COLO829 (cell line): ENCODE results near the gene TYMP.

Source experiments
- DNase-seq: peaks from one replicate; pipeline ENCODE4 v3.0.0; 2012; ENCODE audit warnings: low spot score

Gene TYMP

GRCh38 chr22:50483977-50484853 is 45.6 kb downstream of the TYMP start:
- no peak for DNase-seq

DNA sequence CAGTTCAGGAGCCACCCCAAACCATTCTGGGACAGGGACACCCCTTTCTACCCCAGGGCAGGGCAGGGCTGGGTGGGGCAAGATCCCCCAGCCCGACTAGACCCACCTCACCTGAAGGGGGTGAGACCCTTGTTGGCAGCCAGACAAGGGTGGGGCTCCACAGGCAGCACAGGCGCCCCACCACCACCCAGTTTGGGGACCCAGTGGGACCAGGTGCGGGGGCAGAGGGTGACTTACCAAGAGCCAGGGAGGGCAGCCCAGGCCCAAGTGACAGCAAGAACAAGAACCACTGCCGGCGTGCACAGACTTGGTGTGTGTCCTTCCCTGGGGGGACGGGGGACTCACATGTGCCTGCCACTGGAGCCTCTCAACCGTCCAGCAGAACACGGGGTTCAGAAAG is 46.3 kb downstream of the TYMP start:
- no peak for DNase-seq

- DNase-seq, result no peak
These were observed 46.7 kb downstream of the TYMP start for GRCh38 chr22:50483106-50483505.

- DNase-seq, result no peak
These were observed 47.4 kb downstream of the TYMP start for GRCh38 chr22:50482107-50483074.

DNA sequence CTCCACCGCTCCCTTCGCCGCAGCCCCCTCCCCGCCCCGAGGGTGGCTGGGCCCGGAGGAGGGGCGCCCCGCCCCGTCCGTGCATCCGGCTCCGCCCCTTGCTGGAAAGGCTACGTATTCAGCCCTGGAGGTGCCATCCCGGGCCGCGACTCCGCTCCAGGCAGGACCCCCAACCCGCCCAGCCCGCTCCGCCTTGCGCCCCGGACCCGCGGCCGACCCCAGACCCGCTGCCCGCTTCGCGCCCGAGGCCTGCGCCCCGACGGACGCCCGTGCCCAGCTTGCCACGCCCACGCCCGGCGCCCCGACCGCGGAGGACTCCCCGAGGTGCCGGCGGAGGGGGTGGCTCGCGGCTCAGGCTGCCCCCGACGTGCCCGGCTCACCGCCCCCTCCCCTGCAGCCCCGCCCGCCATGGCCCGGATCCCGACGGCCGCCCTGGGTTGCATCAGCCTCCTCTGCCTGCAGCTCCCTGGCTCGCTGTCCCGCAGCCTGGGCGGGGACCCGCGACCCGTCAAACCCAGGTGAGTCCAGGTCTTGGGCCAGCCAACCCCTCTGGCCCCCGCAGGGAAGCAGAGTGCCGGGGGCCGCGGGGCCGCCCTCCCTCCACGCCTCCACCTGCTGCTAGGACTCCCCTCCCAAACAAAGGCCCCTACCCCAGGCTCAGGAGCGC is 48.2 kb downstream of the TYMP start, which contains the start of gene ADM2:
ADM2 (plus strand) TSS at position 104 of the 667 bp plus-strand sequence; CDS start at position 409, 305 bp downstream.
- no peak for DNase-seq

GRCh38 chr22:50481045-50481439 is 48.8 kb downstream of the TYMP start:
- no peak for DNase-seq

- DNase-seq, result no peak
These were observed 50.1 kb downstream of the TYMP start for GRCh38 chr22:50479721-50480120.

GRCh38 chr22:50477923-50478322 is 51.9 kb downstream of the TYMP start:
- DNase-seq, result no peak

- DNase-seq, result no peak
These were observed 52.9 kb downstream of the TYMP start for GRCh38 chr22:50476868-50477267.
